ENCODE results near the gene SDE2. TPM values are rescaled to one million over a fixed set of nuclear protein-coding genes. Genes with fewer than 3 reads are reported as not detected.
"Not testable (repeated sequence)": the region's sequence is repeated elsewhere in the genome, so short reads cannot be mapped to it uniquely, and the experiment has no call there.

SDE2 gene
- total RNA-seq, 2 donors from 2014 or later = 12.9 to 19.8 TPM

DNA sequence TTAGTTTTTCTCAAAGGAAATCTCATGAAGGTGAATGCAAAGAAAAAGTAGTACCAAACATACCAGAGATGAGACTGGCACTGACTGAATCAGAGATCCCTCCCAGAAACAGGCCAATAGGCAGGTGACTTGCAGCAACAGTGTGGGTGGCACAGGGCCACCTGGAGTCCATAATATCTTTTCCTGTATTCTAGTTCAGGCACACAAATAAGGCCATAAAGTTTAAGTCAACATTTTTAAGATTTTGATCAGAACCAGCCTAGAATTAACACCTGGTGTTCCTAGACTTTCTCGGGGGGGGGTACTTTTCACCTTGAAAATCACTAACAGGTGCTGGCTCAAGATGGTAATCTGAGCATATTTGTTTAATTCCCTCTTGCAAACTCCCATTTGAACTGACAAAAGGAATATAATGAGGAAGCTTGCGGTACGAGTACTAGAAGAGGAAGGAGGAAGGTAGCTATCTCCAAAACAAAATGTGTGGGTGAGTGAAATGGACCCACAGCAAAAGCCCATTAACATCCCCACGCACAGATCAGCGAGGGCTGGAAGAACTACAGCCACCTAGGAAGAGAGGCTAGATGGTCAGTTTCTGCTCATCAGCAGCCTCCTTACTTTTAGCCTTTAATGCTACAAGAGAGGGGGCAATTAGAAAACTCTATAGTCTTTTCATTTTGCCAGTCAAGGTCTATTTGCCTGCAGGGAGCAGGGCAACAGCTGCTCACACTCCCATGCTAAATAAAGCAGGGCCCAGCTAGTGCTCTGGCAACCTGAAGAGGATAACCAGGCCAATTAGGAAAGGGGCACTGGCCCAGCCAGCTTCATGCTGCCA lies 18.9 kb downstream of the SDE2 start:
- peaks cover 5% of the 10 kb centered on the region for H3K4me1 ChIP-seq
- no peaks in the 10 kb centered on the region for H3K36me3 ChIP-seq
- H3K27ac ChIP-seq = peak overlapping the region; percentile 41
- no peak overlapping the region for H3K4me3 ChIP-seq
- DNase-seq = peak; percentile 77
- H3K9ac ChIP-seq (ENCODE audit: low read depth in 2 of 2, low read length in 2 of 2) = no peak overlapping the region
- no peaks in the 10 kb centered on the region for H3K27me3 ChIP-seq
- no peaks in the 10 kb centered on the region for H3K9me3 ChIP-seq
- intact Hi-C loops (cut with DNase I) = no loop called here
- TF ChIP-seq, protein P1, sequence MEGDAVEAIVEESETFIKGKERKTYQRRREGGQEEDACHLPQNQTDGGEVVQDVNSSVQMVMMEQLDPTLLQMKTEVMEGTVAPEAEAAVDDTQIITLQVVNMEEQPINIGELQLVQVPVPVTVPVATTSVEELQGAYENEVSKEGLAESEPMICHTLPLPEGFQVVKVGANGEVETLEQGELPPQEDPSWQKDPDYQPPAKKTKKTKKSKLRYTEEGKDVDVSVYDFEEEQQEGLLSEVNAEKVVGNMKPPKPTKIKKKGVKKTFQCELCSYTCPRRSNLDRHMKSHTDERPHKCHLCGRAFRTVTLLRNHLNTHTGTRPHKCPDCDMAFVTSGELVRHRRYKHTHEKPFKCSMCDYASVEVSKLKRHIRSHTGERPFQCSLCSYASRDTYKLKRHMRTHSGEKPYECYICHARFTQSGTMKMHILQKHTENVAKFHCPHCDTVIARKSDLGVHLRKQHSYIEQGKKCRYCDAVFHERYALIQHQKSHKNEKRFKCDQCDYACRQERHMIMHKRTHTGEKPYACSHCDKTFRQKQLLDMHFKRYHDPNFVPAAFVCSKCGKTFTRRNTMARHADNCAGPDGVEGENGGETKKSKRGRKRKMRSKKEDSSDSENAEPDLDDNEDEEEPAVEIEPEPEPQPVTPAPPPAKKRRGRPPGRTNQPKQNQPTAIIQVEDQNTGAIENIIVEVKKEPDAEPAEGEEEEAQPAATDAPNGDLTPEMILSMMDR (IDR thresholded peaks at IDR 0.05) = no peak

DNA sequence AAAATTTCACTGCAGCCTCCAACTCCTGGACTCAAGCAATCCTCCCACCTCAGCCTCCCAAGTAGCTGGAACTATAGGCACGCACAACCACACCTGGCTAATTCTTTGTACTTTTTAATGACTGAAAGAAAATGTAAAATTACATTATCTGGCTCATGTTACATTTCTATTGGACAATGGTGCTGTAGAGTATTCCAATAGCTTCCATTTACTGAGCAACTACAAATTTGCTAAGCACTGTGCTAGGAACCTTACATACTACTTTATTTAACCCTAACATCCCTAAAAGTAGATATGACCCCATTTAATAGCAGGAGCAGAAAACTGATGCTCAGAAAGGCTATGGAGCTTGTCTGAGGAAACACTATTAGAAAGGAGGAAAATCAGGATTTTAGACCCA lies 19.7 kb downstream of the SDE2 start:
- no peak for DNase-seq
- intact Hi-C loops (cut with DNase I) = loop anchor here (5.0 to 10.0 kb wide), 3 partner anchors 135 to 665 kb away; no protein-coding TSS in a partner anchor
- Histone ChIP-seq H3K9me3 (no peaks in the 10 kb centered on the region), H3K27ac (no peak overlapping the region), H3K27me3 (no peaks in the 10 kb centered on the region), H3K4me3 (no peak overlapping the region), H3K4me1 (peaks cover 5% of the 10 kb centered on the region), H3K9ac (ENCODE audit: low read depth in 2 of 2, low read length in 2 of 2) (no peak overlapping the region), H3K36me3 (no peaks in the 10 kb centered on the region)
- TF ChIP-seq, protein P1 (IDR thresholded peaks at IDR 0.05) = no peak

DNA sequence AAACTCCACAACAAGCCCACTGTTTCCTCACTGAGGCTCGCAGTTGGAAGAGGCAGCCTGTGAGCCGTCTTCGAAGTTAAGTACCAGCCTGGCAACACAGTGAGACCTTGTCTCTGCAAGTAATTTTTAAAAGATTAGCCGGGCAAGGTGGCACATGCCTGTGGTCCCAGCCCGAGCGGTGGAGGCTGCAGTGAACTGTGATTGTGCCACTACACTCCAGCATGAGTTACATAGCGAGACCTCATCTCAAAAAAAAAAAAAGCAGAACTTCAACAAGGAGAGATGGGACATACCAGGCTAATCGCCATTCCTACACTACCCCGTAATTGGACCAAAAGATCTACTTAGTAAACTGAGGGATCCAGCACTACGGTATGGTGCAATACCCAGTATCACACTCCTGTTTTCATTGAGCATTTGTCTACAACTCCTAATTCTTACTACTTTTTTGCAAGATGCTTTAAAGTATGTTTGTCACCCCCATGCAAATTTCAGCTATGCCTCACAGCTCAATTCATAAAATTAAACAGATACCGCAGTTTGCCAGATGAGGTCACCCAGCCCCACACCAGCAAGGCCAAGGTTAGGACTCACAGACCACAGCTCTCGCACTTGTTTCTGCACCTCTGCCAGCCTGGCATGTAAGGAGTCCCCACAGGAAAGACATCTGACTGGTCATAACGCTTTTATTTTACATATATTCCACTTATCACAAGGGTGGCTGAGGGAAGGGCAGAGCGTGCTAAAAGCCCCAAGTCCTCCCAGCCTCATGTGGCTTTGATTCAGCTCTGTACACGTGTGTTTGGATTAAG lies 21.0 kb downstream of the SDE2 start:
- Histone ChIP-seq H3K27me3 (no peaks in the 10 kb centered on the region), H3K4me3 (no peak overlapping the region), H3K4me1 (peaks cover 5% of the 10 kb centered on the region), H3K9ac (ENCODE audit: low read depth in 2 of 2, low read length in 2 of 2) (no peak overlapping the region), H3K36me3 (no peaks in the 10 kb centered on the region), H3K9me3 (no peaks in the 10 kb centered on the region), H3K27ac (no peak overlapping the region)
- intact Hi-C loops (cut with DNase I) = loop anchor here (5.0 to 10.0 kb wide), 3 partner anchors 133 to 663 kb away; no protein-coding TSS in a partner anchor
- TF ChIP-seq, protein P1 (IDR thresholded peaks at IDR 0.05) = no peak
- DNase-seq = no peak

DNA sequence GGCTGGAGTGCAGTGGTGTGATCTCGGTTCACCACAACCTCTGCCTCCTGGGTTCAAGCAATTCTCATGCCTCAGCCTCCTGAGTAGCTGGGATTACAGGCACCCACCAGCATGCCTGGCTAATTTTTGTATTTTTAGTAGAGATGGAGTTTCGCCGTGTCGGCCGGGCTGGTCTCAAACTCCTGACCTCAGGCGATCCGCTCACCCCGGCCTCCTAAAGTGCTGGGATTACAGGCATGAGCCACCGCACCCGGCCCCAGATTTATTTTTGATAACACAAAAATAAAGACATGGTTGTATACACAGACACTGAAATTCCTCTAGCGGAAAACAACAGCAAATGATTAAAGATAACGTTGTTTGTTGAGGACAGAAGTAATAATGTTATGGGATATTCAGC lies 24.0 kb downstream of the SDE2 start:
- not testable (repeated sequence) for H3K27ac ChIP-seq; H3K4me3 ChIP-seq; H3K4me1 ChIP-seq; H3K36me3 ChIP-seq; DNase-seq; H3K9me3 ChIP-seq; H3K27me3 ChIP-seq; H3K9ac ChIP-seq (ENCODE audit: low read depth in 2 of 2, low read length in 2 of 2)
- intact Hi-C loops (cut with DNase I) = loop anchor here (5.0 to 10.0 kb wide), 3 partner anchors 130 to 660 kb away; no protein-coding TSS in a partner anchor

DNA sequence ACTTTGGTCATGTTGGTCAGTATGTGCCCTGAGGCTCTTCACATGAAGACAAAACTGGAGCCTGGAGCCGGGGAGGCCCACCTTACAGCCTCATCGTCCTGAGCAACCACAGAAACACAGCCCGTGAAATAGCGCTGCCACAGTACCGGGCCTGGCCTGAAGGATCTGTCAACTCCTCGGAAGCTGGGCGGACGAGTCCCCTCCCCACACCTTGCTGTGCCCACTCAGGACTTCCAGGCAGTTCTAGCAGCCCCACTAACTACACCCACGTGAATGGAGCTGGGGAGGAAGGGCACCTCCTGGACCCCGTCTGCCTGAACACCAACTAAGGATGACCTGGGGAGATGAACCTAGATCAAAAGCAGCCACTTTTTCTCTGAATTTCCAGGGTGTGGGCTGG lies 24.7 kb downstream of the SDE2 start:
- TF ChIP-seq, protein P1 (IDR thresholded peaks at IDR 0.05) = no peak
- no peak overlapping the region for H3K9ac ChIP-seq (ENCODE audit: low read depth in 2 of 2, low read length in 2 of 2)
- no peak overlapping the region for H3K4me3 ChIP-seq
- no peaks in the 10 kb centered on the region for H3K9me3 ChIP-seq
- no peak overlapping the region for H3K27ac ChIP-seq
- DNase-seq = no peak
- no peaks in the 10 kb centered on the region for H3K36me3 ChIP-seq
- no peaks in the 10 kb centered on the region for H3K4me1 ChIP-seq
- intact Hi-C loops (cut with DNase I) = loop anchor here (10.0 kb wide), 2 partner anchors 130 to 660 kb away; no protein-coding TSS in a partner anchor
- no peaks in the 10 kb centered on the region for H3K27me3 ChIP-seq
